HG03565 (cell line): ENCODE results near the gene PGAP6.
"Not testable (repeated sequence)": the region's sequence is repeated elsewhere in the genome, so short reads cannot be mapped to it uniquely, and the experiment has no call there.

Experiments
- ATAC-seq: cut with Tn5 transposase; IDR thresholded peaks from one replicate; pipeline ENCODE4 v1.9.1; 2021; ENCODE audit warnings: mild to moderate bottlenecking, moderate library complexity; ENCODE audit not compliant: unreplicated experiment

Gene PGAP6

GRCh38 chr16:381789-382717, at the start of gene PGAP6:
TSS of gene PGAP6 (minus strand) at chr16:381978. CDS start at chr16:381821, 157 bp downstream.
- no peak for ATAC-seq

DNA sequence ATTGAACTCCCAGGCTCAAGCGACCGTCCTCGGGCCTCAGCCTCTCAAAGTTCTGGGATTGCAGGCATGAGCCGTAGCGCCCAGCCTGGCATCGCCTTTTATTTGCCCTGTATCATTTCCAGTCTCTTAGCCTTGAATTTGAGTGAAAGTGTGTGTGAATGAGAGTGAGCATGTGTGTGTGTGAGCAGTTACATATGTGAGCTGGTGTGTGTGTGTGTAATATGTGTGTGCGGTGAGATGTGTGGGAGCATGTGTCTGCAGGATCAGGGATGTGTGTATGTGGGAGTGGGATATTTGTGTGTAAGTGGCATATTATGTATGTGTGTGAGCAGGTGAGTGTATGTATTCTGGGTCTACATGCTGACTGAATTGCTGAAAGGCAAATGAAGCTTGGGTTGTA, 49.1 kb upstream of the PGAP6 start:
- ATAC-seq, result no peak

- ATAC-seq, result no peak
Observed at GRCh38 chr16:427250-427649, 45.5 kb upstream of the PGAP6 start.

GRCh38 chr16:426906-427249, 45.1 kb upstream of the PGAP6 start:
- no peak for ATAC-seq

GRCh38 chr16:426115-426905, 44.5 kb upstream of the PGAP6 start:
- ATAC-seq, result no peak

GRCh38 chr16:425740-426114, 43.9 kb upstream of the PGAP6 start:
- ATAC-seq, result no peak

GRCh38 chr16:425082-425718, 43.4 kb upstream of the PGAP6 start, which contains the start of gene RAB11FIP3:
TSS of gene RAB11FIP3 (plus strand) at chr16:425649. CDS start at chr16:426007, 358 bp downstream.
- peak; percentile 66 for ATAC-seq

DNA sequence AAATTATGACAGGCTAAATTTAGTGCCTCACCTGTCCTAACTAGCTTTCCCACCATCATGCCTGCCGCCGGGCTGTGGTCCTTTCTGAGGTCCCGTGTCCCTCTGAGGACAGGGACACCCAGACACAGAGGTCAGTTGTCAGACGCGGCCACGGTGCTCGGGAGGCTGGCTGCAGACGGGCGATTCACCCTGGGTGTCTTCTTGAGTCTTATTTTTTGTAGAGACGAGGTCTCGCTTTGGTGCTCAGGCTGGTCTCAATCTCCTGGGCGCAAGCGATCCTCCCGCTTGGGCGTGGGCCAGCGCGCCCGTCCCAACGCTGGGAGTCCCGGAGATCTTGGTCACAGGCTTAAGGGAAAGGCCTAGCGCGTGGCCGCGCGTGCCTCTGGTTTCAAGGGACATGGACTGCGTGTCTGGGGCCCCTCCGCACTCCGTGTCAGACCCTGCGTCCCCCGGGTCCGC, 42.9 kb upstream of the PGAP6 start:
- ATAC-seq, result no peak

GRCh38 chr16:424033-424622, 42.4 kb upstream of the PGAP6 start:
- ATAC-seq, result no peak

GRCh38 chr16:422179-422578, 40.4 kb upstream of the PGAP6 start:
- ATAC-seq, result not testable (repeated sequence)

- ATAC-seq, result not testable (repeated sequence)
Observed at GRCh38 chr16:415170-415498, 33.4 kb upstream of the PGAP6 start.

DNA sequence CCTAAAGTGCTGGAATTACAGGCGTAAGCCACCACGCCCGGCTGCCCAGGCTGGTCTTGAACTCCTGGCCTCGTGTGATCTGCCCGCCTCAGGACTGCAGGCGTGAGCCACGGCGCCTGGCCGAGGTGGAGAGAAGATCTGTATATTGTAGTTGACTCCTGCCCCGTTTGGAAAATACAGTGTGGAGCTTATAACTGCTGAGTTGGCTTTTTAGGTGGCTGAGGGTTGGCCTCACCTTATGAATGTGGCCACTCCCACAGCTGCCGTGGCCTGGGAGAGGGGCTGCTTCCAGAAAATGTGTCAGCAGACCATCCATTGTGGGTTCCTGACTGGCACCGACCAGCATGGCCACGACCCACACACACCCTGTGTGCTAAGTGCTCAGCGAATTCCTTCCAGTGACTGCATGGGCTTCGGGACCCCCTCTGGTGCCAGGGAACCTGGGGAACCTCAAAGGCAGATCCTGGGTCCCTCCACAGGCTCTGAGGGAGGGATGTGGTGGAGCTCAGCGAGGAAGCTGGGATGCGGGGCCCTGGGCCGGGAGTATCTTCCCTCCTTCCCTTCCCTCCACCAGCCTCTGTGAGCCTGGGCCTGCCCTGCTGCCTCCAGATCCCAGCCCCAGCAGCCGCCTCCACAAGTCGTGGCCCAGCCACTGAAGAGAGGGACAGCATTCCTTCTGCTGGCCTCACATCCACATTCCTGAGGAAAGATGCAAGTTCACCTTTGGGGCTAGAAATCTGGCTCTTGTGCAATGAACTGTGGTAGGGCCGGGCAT, 32.8 kb upstream of the PGAP6 start:
- ATAC-seq, result no peak

DNA sequence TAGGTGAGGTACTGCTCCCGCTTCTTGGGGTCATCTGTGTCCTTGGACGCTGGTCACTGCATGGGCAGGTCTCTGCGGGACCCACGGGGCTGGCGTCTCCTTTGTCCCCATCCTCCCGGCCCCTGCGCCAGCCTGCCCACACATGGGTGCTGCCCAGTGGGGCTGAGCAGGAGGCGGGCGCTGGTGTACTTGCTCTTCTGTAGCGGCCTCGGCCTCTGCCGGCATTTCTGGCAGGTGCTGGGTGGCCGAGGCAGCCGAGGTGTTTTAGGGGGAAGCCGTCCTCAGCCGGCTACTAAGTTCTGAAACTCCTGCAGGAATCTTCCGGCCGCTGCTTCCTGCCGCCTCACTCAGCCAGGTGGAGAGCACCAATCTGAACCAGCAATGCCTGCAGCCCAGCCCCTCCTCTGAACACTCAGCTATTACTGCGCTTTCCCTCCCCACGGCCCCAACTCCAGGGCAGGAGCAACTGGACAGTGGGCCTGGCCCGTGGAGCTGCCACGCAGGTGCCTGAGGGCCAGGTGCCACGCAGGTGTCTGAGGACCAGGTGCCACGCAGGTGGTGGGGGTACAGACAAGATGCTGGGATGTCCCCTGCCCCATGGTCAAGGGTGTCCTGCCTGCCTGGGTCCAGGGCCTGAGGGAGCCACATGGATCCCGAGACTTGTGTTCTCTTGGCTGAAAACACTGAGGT, 29.9 kb upstream of the PGAP6 start:
- ATAC-seq, result no peak

- no peak for ATAC-seq
Observed at GRCh38 chr16:410516-411178, 28.9 kb upstream of the PGAP6 start.

GRCh38 chr16:407253-407652, 25.5 kb upstream of the PGAP6 start:
- ATAC-seq, result no peak

GRCh38 chr16:405548-406506, 24.0 kb upstream of the PGAP6 start:
- no peak for ATAC-seq

DNA sequence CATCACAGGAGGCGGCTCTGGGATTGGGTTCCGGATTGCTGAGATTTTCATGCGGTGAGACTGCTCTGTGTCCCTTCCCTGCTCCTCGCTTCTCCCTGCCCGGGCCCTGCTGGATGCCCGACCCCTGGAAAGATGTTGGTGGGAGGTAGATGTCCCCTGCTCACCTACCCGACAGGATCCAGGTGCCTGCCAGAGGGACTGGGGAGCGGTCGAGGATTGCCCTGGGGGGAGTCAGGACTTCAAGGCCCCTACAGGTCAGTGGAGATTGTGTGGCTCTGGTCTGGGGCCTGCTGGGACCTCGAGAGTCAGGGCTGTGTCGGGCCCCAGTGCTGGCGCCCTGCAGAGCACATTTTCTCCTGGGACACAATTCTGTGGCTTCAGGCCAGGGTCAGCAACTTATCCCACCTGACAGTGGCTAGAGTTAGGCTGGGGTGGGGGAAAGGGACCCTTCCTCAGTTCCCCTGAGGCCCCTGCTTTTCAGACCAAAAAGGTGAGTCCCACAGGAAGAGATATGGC, 23.3 kb upstream of the PGAP6 start:
- ATAC-seq, result no peak
